IMR-90 (cell line): ENCODE data around the gene TMEM132A. TPM values are rescaled to one million over a fixed set of nuclear protein-coding genes. Genes with fewer than 3 reads are reported as not detected.

Source experiments
- ATAC-seq: fragments of 200-7000 bp; cut with Tn5 transposase; 2 replicates; pipeline ENCODE4 v1.9.1; 2020; ENCODE audit warnings: low read depth, mild to moderate bottlenecking, moderate library complexity
- BruUV-seq: library from RNA; stranded (reverse); fragments of 400-500 nt; replicated peaks from 2 replicates; lab custom pipeline; 2021; lab: Mats Ljungman, UMichigan
- CTCF ChIA-PET: fragments of 300-600 bp; formaldehyde crosslinking; extraction: SDS; loops from one replicate; lab custom pipeline; 2021; ENCODE audit warnings: antibody characterized with exemption; lab: Yijun Ruan, JAX
- POLR2A ChIA-PET: fragments of 300-600 bp; sonication (Branson Sonifier 250); formaldehyde crosslinking; loops from one replicate; lab custom pipeline; 2022; ENCODE audit warnings: antibody characterized with exemption; ENCODE audit not compliant: unreplicated experiment; lab: Charles Lee
- DNase-seq: peaks from one replicate; pipeline ENCODE4 v3.0.0; 2013
- H2AFZ ChIP-seq: replicated peaks from 2 replicates; pipeline ENCODE3; 2013; ENCODE audit warnings: low read length, mild to moderate bottlenecking; ENCODE audit not compliant: poor library complexity
- H2AK5ac ChIP-seq: 2 replicates; pipeline ENCODE4 v1.6.1; 2013; ENCODE audit warnings: low read depth, low read length, inconsistent platforms
- H2AK9ac ChIP-seq: replicated peaks from 2 replicates; pipeline ENCODE3; 2013; ENCODE audit warnings: mild to moderate bottlenecking, low read depth, low read length, moderate library complexity; ENCODE audit not compliant: poor library complexity
- H2BK120ac ChIP-seq: 2 replicates; pipeline ENCODE4 v1.6.1; 2013; ENCODE audit warnings: low read depth, low read length, inconsistent platforms
- H2BK15ac ChIP-seq: 3 replicates; pipeline ENCODE4 v1.6.1; 2013; ENCODE audit warnings: low read depth, low read length, inconsistent platforms
- H2BK20ac ChIP-seq: 2 replicates; pipeline ENCODE4 v1.6.1; 2013; ENCODE audit warnings: low read depth, mild to moderate bottlenecking, inconsistent platforms, low read length, moderate library complexity
- H2BK5ac ChIP-seq: 2 replicates; pipeline ENCODE4 v1.6.1; 2013; ENCODE audit warnings: mild to moderate bottlenecking, low read depth, low read length, inconsistent platforms; ENCODE audit not compliant: poor library complexity, severe bottlenecking
- H3K14ac ChIP-seq: replicated peaks from 2 replicates; pipeline ENCODE4 v1.6.1; 2013; ENCODE audit warnings: low read depth, low read length, inconsistent platforms
- H3K18ac ChIP-seq: 2 replicates; pipeline ENCODE4 v1.6.1; 2013; ENCODE audit warnings: low read depth, low read length, control low read depth
- H3K23ac ChIP-seq: 2 replicates; pipeline ENCODE4 v1.6.1; 2013; ENCODE audit warnings: low read depth, low read length, inconsistent platforms
- H3K27ac ChIP-seq: 2 replicates; pipeline ENCODE4 v1.5.1; 2013; ENCODE audit warnings: mild to moderate bottlenecking, control low read depth, low read length; ENCODE audit not compliant: insufficient read depth
- H3K27me3 ChIP-seq: 2 replicates; pipeline ENCODE4 v1.6.1; 2013; ENCODE audit warnings: low read length; ENCODE audit not compliant: control insufficient read depth, insufficient read depth
- H3K36me3 ChIP-seq: 2 replicates; pipeline ENCODE4 v1.6.1; 2013; ENCODE audit warnings: low read length, mixed read lengths; ENCODE audit not compliant: control insufficient read depth, insufficient read depth
- H3K4ac ChIP-seq: 2 replicates; pipeline ENCODE4 v1.6.1; 2013; ENCODE audit warnings: low read depth, low read length, inconsistent platforms
- H3K4me1 ChIP-seq: 2 replicates; pipeline ENCODE4 v1.6.1; 2013; ENCODE audit warnings: low read length, mixed read lengths; ENCODE audit not compliant: control insufficient read depth, insufficient read depth
- H3K4me2 ChIP-seq: 2 replicates; pipeline ENCODE4 v1.6.1; 2013; ENCODE audit warnings: low read depth, mild to moderate bottlenecking, control low read depth, low read length, moderate library complexity
- H3K4me3 ChIP-seq: 2 replicates; pipeline ENCODE4 v1.5.1; 2013; ENCODE audit warnings: low read depth, mild to moderate bottlenecking, control low read depth, low read length, moderate library complexity; ENCODE audit not compliant: insufficient read depth
- H3K56ac ChIP-seq: 2 replicates; pipeline ENCODE4 v1.6.1; 2013; ENCODE audit warnings: low read length, inconsistent platforms; ENCODE audit not compliant: insufficient read depth; ENCODE audit errors: extremely low read depth
- H3K79me1 ChIP-seq, 2 experiments: 2 replicates each; pipeline ENCODE4 v1.6.1; 2013; ENCODE audit warnings: low read length in 2 of 2, inconsistent platforms in 1 of 2, low read depth in 1 of 2
- H3K9ac ChIP-seq: 2 replicates; pipeline ENCODE4 v1.6.1; 2013; ENCODE audit warnings: low read depth, low read length, control low read depth
- H3K9me1 ChIP-seq: 2 replicates; pipeline ENCODE4 v1.6.1; 2013; ENCODE audit warnings: low read length, inconsistent platforms; ENCODE audit not compliant: insufficient read depth
- H3K9me3 ChIP-seq: 2 replicates; pipeline ENCODE4 v1.6.1; 2013; ENCODE audit warnings: low read length; ENCODE audit not compliant: control insufficient read depth, insufficient read depth
- H4K20me1 ChIP-seq: 2 replicates; pipeline ENCODE4 v1.6.1; 2013; ENCODE audit warnings: low read length, inconsistent platforms; ENCODE audit not compliant: insufficient read depth
- H4K5ac ChIP-seq: 2 replicates; pipeline ENCODE4 v1.6.1; 2013; ENCODE audit warnings: mild to moderate bottlenecking, low read depth, low read length, control low read depth
- H4K8ac ChIP-seq, 2 experiments: 2 replicates each; pipeline ENCODE4 v1.6.1; 2013; ENCODE audit warnings: low read depth in 2 of 2, low read length in 2 of 2, control low read depth in 1 of 2, inconsistent platforms in 1 of 2
- H4K91ac ChIP-seq: 2 replicates; pipeline ENCODE4 v1.6.1; 2013; ENCODE audit warnings: low read depth, low read length, inconsistent platforms; ENCODE audit not compliant: insufficient read depth
- BHLHE40 ChIP-seq: fragments of 150-350 bp; IDR thresholded peaks from 2 replicates; pipeline ENCODE4 v1.6.1; 2016; ENCODE audit warnings: mild to moderate bottlenecking, low read depth, low read length
- CEBPB ChIP-seq: IDR thresholded peaks from 2 replicates; pipeline ENCODE4 v1.6.1; 2012; ENCODE audit warnings: low read depth, low read length, improper control_type of control experiment
- CHD1 ChIP-seq: IDR thresholded peaks from 2 replicates; pipeline ENCODE4 v1.6.1; 2012; ENCODE audit warnings: low read depth, low read length, improper control_type of control experiment
- CTCF ChIP-seq: conservative IDR thresholded peaks from 2 replicates; pipeline ENCODE4 v1.5.1; 2012; ENCODE audit warnings: mild to moderate bottlenecking, low read depth, low read length, improper control_type of control experiment
- ELK1 ChIP-seq: fragments of 150-350 bp; IDR thresholded peaks from 2 replicates; pipeline ENCODE4 v1.6.1; 2016; ENCODE audit warnings: low read depth, mild to moderate bottlenecking, low read length, moderate library complexity, borderline replicate concordance
- FOS ChIP-seq: fragments of 150-350 bp; IDR thresholded peaks from 2 replicates; pipeline ENCODE4 v1.6.1; 2016; ENCODE audit warnings: low read depth, low read length
- MAFK ChIP-seq: IDR thresholded peaks from 2 replicates; pipeline ENCODE4 v1.6.1; 2012; ENCODE audit warnings: low read depth, low read length, improper control_type of control experiment
- MAZ ChIP-seq: IDR thresholded peaks from 2 replicates; pipeline ENCODE4 v1.6.1; 2012; ENCODE audit warnings: low read depth, mild to moderate bottlenecking, low read length, improper control_type of control experiment, moderate library complexity, borderline replicate concordance
- MXI1 ChIP-seq: IDR thresholded peaks from 2 replicates; pipeline ENCODE4 v1.6.1; 2012; ENCODE audit warnings: low read depth, mild to moderate bottlenecking, low read length, moderate library complexity, borderline replicate concordance
- NFE2L2 ChIP-seq: fragments of 150-350 bp; IDR thresholded peaks from 2 replicates; pipeline ENCODE4 v1.6.1; 2016; ENCODE audit warnings: low read depth, mild to moderate bottlenecking, low read length
- POLR2A ChIP-seq: IDR thresholded peaks from 2 replicates; pipeline ENCODE4 v1.6.1; 2012; ENCODE audit warnings: mild to moderate bottlenecking, low read depth, low read length
- RAD21 ChIP-seq: IDR thresholded peaks from 2 replicates; pipeline ENCODE4 v1.6.1; 2012; ENCODE audit warnings: low read length, improper control_type of control experiment
- RCOR1 ChIP-seq: IDR thresholded peaks from 2 replicates; pipeline ENCODE4 v1.6.1; 2012; ENCODE audit warnings: mild to moderate bottlenecking, low read length, improper control_type of control experiment; ENCODE audit not compliant: insufficient replicate concordance
- RFX5 ChIP-seq: IDR thresholded peaks from 2 replicates; pipeline ENCODE4 v1.8.0; 2012; ENCODE audit warnings: low read depth, mild to moderate bottlenecking, low read length, moderate library complexity
- SMC3 ChIP-seq: fragments of 150-350 bp; IDR thresholded peaks from 2 replicates; pipeline ENCODE4 v1.6.1; 2016; ENCODE audit warnings: low read depth, mild to moderate bottlenecking, antibody characterized with exemption, low read length, moderate library complexity
- USF2 ChIP-seq: fragments of 150-350 bp; IDR thresholded peaks from 2 replicates; pipeline ENCODE4 v1.6.1; 2017; ENCODE audit warnings: mild to moderate bottlenecking, antibody characterized with exemption, low read length, low read depth
- WGBS, 2 experiments: methylation state at CpG; one replicate each; pipeline versions ENCODE4 v1.1.5 to v1.1.7; 2013; ENCODE audit warnings: missing lambda C conversion rate in 2 of 2; ENCODE audit not compliant: insufficient read length in 1 of 2; ENCODE audit errors: extremely low coverage in 2 of 2; 5-methylcytosine and 5-hydroxymethylcytosine counted together
- dilution Hi-C: fragments of 300-500 bp; cut with HindIII; formaldehyde crosslinking; loops from one replicate; pipeline ENCODE4 v1.14.3; 2018; ENCODE audit warnings: low sequenced_read_pairs; ENCODE audit not compliant: unreplicated experiment
- in situ Hi-C: fragments of 300-500 bp; cut with MboI; formaldehyde crosslinking; loops from 3 replicates; pipeline ENCODE4 v1.14.3; 2019; ENCODE audit warnings: low sequenced_read_pairs, inconsistent platforms, mixed read lengths
- intact Hi-C: fragments of 100-400 bp; cut with micrococcal nuclease; formaldehyde crosslinking; loops from 2 replicates; pipeline ENCODE4 v1.10.0; 2022
- polyA plus RNA-seq, 3 experiments: library from polyadenylated mRNA; depleted of rRNA; stranded (reverse); fragments of >200 nt; gene quantifications; 2 replicates each; pipeline ENCODE4 v1.2.3, GENCODE V29; 2012; ENCODE audit warnings: low replicate concordance in 1 of 3
- total RNA-seq: library from RNA; depleted of rRNA; stranded (reverse); fragments of >200 nt; gene quantifications from 2 replicates; pipeline ENCODE4 v1.2.3, GENCODE V29; 2012

Gene TMEM132A
- total and polyA plus RNA-seq, 2 of the 4 experiments (the other 2 are of a cell fraction) = 7.7 to 64.2 TPM

- H3K27me3 ChIP-seq = no peaks in the 10 kb centered on the region
- no peak overlapping the region for H2BK20ac ChIP-seq
- no peak overlapping the region for H3K18ac ChIP-seq
- H3K4me2 ChIP-seq = no peak overlapping the region
- no peak overlapping the region for H2AFZ ChIP-seq
- no peak overlapping the region for H4K91ac ChIP-seq
- in situ Hi-C loops = loop anchor here (5.0 kb wide), 1 partner anchor 53 kb away; no protein-coding TSS in a partner anchor
- no peak overlapping the region for H4K5ac ChIP-seq
- DNase-seq = no peak
- intact Hi-C loops = no loop called here
- no peak overlapping the region for H3K14ac ChIP-seq
- H2BK5ac ChIP-seq = no peak overlapping the region
- CTCF ChIA-PET = no interaction called here
- H3K23ac ChIP-seq = no peak overlapping the region
- no peak overlapping the region for H4K8ac ChIP-seq
- POLR2A ChIA-PET = no interaction called here
- H2BK120ac ChIP-seq = no peak overlapping the region
- no peaks in the 10 kb centered on the region; the same call in 1 of the 2 replicates for H4K20me1 ChIP-seq
- no peak overlapping the region for H3K56ac ChIP-seq
- no peaks in the 10 kb centered on the region; a peak in 2 of 4 replicates for H3K79me1 ChIP-seq
- H3K27ac ChIP-seq = no peak overlapping the region
- H3K4me1 ChIP-seq = no peaks in the 10 kb centered on the region
- no peak for ATAC-seq
- dilution Hi-C loops = no loop called here
- WGBS, 2 experiments = no CpG with 5 or more reads among the region's 5 CpGs
- no peak overlapping the region for H3K4ac ChIP-seq
- H3K4me3 ChIP-seq = no peak overlapping the region
- no peaks in the 10 kb centered on the region for H3K9me3 ChIP-seq
- BruUV-seq = no TSS peak
- H2AK5ac ChIP-seq = no peak overlapping the region
- H3K36me3 ChIP-seq = peaks cover 9% of the 10 kb centered on the region
- H3K9ac ChIP-seq = no peak overlapping the region
- TF ChIP-seq CHD1 (no peak), ELK1 (no peak), RAD21 (no peak), RFX5 (no peak), FOS (no peak), MAZ (no peak), CTCF (no peak), MAFK (no peak), MXI1 (no peak), BHLHE40 (no peak), NFE2L2 (no peak), POLR2A (no peak), USF2 (no peak), RCOR1 (no peak), CEBPB (no peak), SMC3 (no peak)
- no peak overlapping the region for H2AK9ac ChIP-seq
- no peaks in the 10 kb centered on the region for H3K9me1 ChIP-seq
- no peak overlapping the region for H2BK15ac ChIP-seq
Measured at GRCh38 chr11:60890696-60891095, 33.6 kb upstream of the TMEM132A start.
